HG02759 (cell line): Measurements from ENCODE around the gene TMEM181.

Source experiments
- ATAC-seq: cut with Tn5 transposase; IDR thresholded peaks from one replicate; pipeline ENCODE4 v1.9.1; 2021; ENCODE audit warnings: mild to moderate bottlenecking, moderate library complexity; ENCODE audit not compliant: unreplicated experiment

TMEM181 gene

GRCh38 chr6:158680481-158680880, 120.6 kb downstream of the TMEM181 start:
- no peak for ATAC-seq

- no peak for ATAC-seq
Observed at GRCh38 chr6:158684311-158684710, 124.4 kb downstream of the TMEM181 start.

- no peak for ATAC-seq
Observed at GRCh38 chr6:158684745-158685324, 124.9 kb downstream of the TMEM181 start.
